Measurements from ENCODE around the gene ARFGAP1.

DNA sequence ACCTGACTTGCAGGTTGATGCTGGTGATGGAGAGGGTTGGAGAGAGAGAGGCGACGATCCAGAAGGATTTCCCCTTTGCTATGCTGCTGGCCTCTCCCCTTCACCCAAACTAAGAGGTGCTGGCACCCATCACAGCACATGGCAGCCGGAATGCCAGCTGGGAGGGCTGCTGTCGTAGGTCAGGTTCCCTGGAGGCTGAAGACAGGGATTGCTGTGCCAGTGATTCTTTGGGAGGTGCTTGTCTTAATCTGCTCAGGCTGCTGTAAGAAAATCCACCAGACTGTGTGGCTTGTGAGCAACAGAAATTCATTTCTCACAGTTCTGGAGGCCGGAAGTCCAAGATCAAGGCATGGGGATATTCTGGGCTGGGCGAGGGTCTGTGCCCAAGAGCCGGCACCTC, 4.4 kb upstream of the ARFGAP1 start:
- TF ChIP-seq, protein P1, sequence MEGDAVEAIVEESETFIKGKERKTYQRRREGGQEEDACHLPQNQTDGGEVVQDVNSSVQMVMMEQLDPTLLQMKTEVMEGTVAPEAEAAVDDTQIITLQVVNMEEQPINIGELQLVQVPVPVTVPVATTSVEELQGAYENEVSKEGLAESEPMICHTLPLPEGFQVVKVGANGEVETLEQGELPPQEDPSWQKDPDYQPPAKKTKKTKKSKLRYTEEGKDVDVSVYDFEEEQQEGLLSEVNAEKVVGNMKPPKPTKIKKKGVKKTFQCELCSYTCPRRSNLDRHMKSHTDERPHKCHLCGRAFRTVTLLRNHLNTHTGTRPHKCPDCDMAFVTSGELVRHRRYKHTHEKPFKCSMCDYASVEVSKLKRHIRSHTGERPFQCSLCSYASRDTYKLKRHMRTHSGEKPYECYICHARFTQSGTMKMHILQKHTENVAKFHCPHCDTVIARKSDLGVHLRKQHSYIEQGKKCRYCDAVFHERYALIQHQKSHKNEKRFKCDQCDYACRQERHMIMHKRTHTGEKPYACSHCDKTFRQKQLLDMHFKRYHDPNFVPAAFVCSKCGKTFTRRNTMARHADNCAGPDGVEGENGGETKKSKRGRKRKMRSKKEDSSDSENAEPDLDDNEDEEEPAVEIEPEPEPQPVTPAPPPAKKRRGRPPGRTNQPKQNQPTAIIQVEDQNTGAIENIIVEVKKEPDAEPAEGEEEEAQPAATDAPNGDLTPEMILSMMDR (optimal IDR thresholded peaks at IDR 0.05 in 1 of 3, IDR thresholded peaks at IDR 0.05 in 1 of 3, conservative IDR thresholded peaks at IDR 0.05 in 1 of 3; ENCODE audit: extremely low read depth in 1 of 3, insufficient read depth in 2 of 3, low read length in 3 of 3): no peak
- no peak for TF ChIP-seq EZH2 (IDR thresholded peaks at IDR 0.05; ENCODE audit: low read length)
